Measurements from ENCODE around the gene GNAI2.

The GNAI2 gene

GRCh38 chr3:50220109-50220508 lies 15.9 kb upstream of the GNAI2 start:
- H3K27me3 ChIP-seq (ENCODE audit: insufficient read depth, low read depth): peaks cover 11% of the 10 kb centered on the region; the same call in 1 of the 2 replicates
- no peak overlapping the region for H3K9ac ChIP-seq
- H3K79me2 ChIP-seq (ENCODE audit: insufficient read depth, low read depth): no peaks in the 10 kb centered on the region
- no peaks in the 10 kb centered on the region for H3K36me3 ChIP-seq (ENCODE audit: insufficient read depth)
- H2AFZ ChIP-seq (ENCODE audit: low read depth): no peak overlapping the region
- no peak for TF ChIP-seq CTCF (conservative IDR thresholded peaks at IDR 0.05; ENCODE audit: low read depth, low read length)
- no peaks in the 10 kb centered on the region for H4K20me1 ChIP-seq (ENCODE audit: insufficient read depth)
- no peak overlapping the region for H3K27ac ChIP-seq
- H3K4me3 ChIP-seq (IDR thresholded peaks at IDR 0.05; ENCODE audit: insufficient read depth, low read depth, low read length): no peak overlapping the region
- H3K4me2 ChIP-seq: no peak overlapping the region
- H3K4me1 ChIP-seq (ENCODE audit: low read depth, poor library complexity, severe bottlenecking): no peaks in the 10 kb centered on the region

DNA sequence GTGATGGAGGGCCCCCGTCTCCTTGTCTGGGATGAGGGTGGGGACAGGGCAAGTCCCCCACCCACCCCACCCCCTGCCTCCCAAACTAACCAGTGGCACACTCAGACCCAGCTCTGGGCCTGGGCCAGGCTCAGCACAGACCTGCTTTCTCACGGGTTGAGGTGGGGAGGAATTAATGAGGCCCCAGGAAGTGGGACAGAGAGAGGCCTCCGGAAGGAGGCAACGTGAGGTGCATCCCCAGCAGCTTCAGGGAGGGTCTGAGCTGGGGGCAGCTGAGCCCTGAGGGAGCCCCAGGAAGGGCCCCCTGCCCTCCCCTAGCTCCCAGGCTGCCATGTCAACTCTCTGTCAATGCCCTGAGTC lies 15.0 kb upstream of the GNAI2 start:
- no peak for TF ChIP-seq CTCF (conservative IDR thresholded peaks at IDR 0.05; ENCODE audit: low read depth, low read length)
- H3K4me2 ChIP-seq: no peak overlapping the region
- H3K9ac ChIP-seq: no peak overlapping the region

DNA sequence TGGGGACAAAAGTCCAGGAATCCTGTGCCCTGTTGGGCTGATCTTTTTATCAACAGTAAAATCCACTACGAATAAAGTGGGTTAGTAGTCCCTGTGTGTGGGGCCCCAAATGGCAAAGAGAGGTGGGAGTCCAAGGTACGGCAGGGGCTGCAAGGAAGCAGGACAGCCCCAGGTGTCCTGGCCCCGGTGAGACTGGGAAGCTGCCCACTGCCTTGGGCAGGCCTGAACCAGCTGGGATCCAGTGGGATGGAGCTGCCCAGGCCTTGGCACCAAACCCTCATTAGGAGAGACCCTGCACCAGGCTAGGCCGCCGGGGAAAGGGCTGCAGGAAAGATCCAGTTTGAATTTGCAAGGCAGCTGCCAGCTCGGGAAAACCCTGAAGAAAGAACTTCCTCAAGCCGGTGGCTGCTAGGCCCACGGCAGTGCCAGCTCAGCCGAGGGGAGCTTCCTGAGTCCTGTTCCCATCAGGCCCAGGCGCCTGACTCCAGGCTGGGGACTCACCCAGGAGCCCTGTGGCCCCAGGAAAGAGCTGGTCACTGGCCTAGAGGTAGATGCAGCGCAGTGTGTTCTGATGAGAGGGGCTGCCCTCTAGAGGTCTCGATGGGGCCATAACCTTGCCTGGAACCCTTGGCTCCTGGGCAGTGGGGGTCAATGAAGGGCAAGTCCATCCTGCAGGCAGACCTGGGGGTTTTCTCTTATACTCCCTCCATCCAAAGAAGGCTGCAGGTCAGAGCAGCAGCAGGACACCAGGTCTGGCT lies 14.4 kb upstream of the GNAI2 start:
- H4K20me1 ChIP-seq (ENCODE audit: insufficient read depth): no peaks in the 10 kb centered on the region
- H3K4me3 ChIP-seq (IDR thresholded peaks at IDR 0.05; ENCODE audit: insufficient read depth, low read depth, low read length): no peak overlapping the region
- no peak overlapping the region for H3K27ac ChIP-seq
- peaks cover 11% of the 10 kb centered on the region; the same call in 1 of the 2 replicates for H3K27me3 ChIP-seq (ENCODE audit: insufficient read depth, low read depth)
- no peaks in the 10 kb centered on the region for H3K79me2 ChIP-seq (ENCODE audit: insufficient read depth, low read depth)
- no peaks in the 10 kb centered on the region for H3K36me3 ChIP-seq (ENCODE audit: insufficient read depth)
- H3K4me2 ChIP-seq: no peak overlapping the region
- no peak for TF ChIP-seq CTCF (conservative IDR thresholded peaks at IDR 0.05; ENCODE audit: low read depth, low read length)
- no peak overlapping the region for H2AFZ ChIP-seq (ENCODE audit: low read depth)
- peaks cover 4% of the 10 kb centered on the region for H3K4me1 ChIP-seq (ENCODE audit: low read depth, poor library complexity, severe bottlenecking)
- H3K9ac ChIP-seq: no peak overlapping the region

More for the DNA sequence above, 15.0 kb upstream of the GNAI2 start:
- Histone ChIP-seq H3K27ac (no peak overlapping the region), H3K4me3 (IDR thresholded peaks at IDR 0.05; ENCODE audit: insufficient read depth, low read depth, low read length) (no peak overlapping the region), H3K4me1 (ENCODE audit: low read depth, poor library complexity, severe bottlenecking) (peaks cover 4% of the 10 kb centered on the region), H2AFZ (ENCODE audit: low read depth) (no peak overlapping the region), H4K20me1 (ENCODE audit: insufficient read depth) (no peaks in the 10 kb centered on the region), H3K36me3 (ENCODE audit: insufficient read depth) (no peaks in the 10 kb centered on the region), H3K79me2 (ENCODE audit: insufficient read depth, low read depth) (no peaks in the 10 kb centered on the region), H3K27me3 (ENCODE audit: insufficient read depth, low read depth) (peaks cover 11% of the 10 kb centered on the region; the same call in 1 of the 2 replicates)

DNA sequence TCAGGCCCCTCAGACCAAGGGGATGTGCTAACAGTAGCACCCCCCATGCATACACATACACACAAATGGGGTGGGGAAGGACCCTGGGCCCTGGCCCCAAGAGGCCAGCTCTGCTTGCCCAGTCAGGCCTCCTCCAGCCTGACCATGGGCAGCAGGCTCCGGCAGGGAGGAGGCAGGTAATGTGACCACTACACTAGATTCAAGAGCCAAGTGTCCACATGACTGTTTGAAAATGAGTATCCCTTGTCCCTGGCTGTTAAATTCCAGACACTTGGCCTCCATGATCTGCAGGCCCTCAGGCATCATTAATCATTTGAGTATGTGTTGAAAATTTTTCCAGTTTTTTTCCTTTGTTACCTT lies 13.9 kb upstream of the GNAI2 start:
- TF ChIP-seq CTCF (conservative IDR thresholded peaks at IDR 0.05; ENCODE audit: low read depth, low read length): no peak
- peaks cover 11% of the 10 kb centered on the region; the same call in 1 of the 2 replicates for H3K27me3 ChIP-seq (ENCODE audit: insufficient read depth, low read depth)
- no peak overlapping the region for H3K4me3 ChIP-seq (IDR thresholded peaks at IDR 0.05; ENCODE audit: insufficient read depth, low read depth, low read length)
- no peak overlapping the region for H3K9ac ChIP-seq
- no peak overlapping the region for H2AFZ ChIP-seq (ENCODE audit: low read depth)
- no peak overlapping the region for H3K4me2 ChIP-seq
- no peaks in the 10 kb centered on the region for H3K36me3 ChIP-seq (ENCODE audit: insufficient read depth)
- H3K79me2 ChIP-seq (ENCODE audit: insufficient read depth, low read depth): no peaks in the 10 kb centered on the region
- no peaks in the 10 kb centered on the region for H4K20me1 ChIP-seq (ENCODE audit: insufficient read depth)
- H3K27ac ChIP-seq: no peak overlapping the region
- peaks cover 4% of the 10 kb centered on the region for H3K4me1 ChIP-seq (ENCODE audit: low read depth, poor library complexity, severe bottlenecking)

All from KMS-11 (cell line).